ENCODE measurements around the gene ATRNL1. TPM values are rescaled to one million over a fixed set of nuclear protein-coding genes. Genes with fewer than 3 reads are reported as not detected.

ATRNL1 gene, protein sequence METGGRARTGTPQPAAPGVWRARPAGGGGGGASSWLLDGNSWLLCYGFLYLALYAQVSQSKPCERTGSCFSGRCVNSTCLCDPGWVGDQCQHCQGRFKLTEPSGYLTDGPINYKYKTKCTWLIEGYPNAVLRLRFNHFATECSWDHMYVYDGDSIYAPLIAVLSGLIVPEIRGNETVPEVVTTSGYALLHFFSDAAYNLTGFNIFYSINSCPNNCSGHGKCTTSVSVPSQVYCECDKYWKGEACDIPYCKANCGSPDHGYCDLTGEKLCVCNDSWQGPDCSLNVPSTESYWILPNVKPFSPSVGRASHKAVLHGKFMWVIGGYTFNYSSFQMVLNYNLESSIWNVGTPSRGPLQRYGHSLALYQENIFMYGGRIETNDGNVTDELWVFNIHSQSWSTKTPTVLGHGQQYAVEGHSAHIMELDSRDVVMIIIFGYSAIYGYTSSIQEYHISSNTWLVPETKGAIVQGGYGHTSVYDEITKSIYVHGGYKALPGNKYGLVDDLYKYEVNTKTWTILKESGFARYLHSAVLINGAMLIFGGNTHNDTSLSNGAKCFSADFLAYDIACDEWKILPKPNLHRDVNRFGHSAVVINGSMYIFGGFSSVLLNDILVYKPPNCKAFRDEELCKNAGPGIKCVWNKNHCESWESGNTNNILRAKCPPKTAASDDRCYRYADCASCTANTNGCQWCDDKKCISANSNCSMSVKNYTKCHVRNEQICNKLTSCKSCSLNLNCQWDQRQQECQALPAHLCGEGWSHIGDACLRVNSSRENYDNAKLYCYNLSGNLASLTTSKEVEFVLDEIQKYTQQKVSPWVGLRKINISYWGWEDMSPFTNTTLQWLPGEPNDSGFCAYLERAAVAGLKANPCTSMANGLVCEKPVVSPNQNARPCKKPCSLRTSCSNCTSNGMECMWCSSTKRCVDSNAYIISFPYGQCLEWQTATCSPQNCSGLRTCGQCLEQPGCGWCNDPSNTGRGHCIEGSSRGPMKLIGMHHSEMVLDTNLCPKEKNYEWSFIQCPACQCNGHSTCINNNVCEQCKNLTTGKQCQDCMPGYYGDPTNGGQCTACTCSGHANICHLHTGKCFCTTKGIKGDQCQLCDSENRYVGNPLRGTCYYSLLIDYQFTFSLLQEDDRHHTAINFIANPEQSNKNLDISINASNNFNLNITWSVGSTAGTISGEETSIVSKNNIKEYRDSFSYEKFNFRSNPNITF (N-terminal part only)
- total RNA-seq (2022) (not detected in 2 replicates), Bru-seq, nascent RNA (percentile 5 among the genes with signal in this experiment), BruChase-seq, experiment 1, labeled RNA remaining after a 2-hour chase (percentile 7 among the genes with signal in this experiment), BruChase-seq, experiment 2, labeled RNA remaining after a 6-hour chase (percentile 6 among the genes with signal in this experiment)
- long read RNA-seq: 0 reads

GRCh38 chr10:115093286-115093775 is at the start of gene ATRNL1:
ATRNL1 (plus strand) TSS chr10:115093365; CDS start chr10:115093751, 386 bp downstream.
- Histone ChIP-seq H3K9me3 (peaks cover under 1% of the 10 kb centered on the region; the same call in 1 of the 2 replicates), H3K4me1 (no peaks in the 10 kb centered on the region), H3K36me3 (ENCODE audit: control insufficient read depth, insufficient read depth, low read length) (no peaks in the 10 kb centered on the region), H3K27me3 (replicated peaks; ENCODE audit: control insufficient read depth, insufficient read depth, low read length) (peaks cover 1% of the 10 kb centered on the region), H3K4me3 (ENCODE audit: low read depth, low read length) (peak within 1 kb of the TSS; percentile 57)
- H3K36me3 Mint-ChIP-seq (ENCODE audit: insufficient read depth, unreplicated experiment): no peaks in the 10 kb centered on the region
- no TSS peak for BruUV-seq (replicated peaks)
- H3K9me3 Mint-ChIP-seq (ENCODE audit: unreplicated experiment): no peaks in the 10 kb centered on the region
- intact Hi-C loops (cut with micrococcal nuclease; ENCODE audit: unreplicated experiment): loop anchor here (10.0 kb wide), 1 partner anchor 219 kb away; no protein-coding TSS in a partner anchor
- peak in 1 of 2 experiments; percentile 41 for DNase-seq
- ChIA-PET CTCF (no interaction called here), POLR2A (no interaction called here)
- peaks cover 46% of the 10 kb centered on the region for H3K27me3 Mint-ChIP-seq (ENCODE audit: insufficient read depth, unreplicated experiment)
- H3K27ac Mint-ChIP-seq (ENCODE audit: unreplicated experiment): no peak within 1 kb of the TSS
- no peaks in the 10 kb centered on the region for H3K4me1 Mint-ChIP-seq (ENCODE audit: low read depth, unreplicated experiment)
- TF ChIP-seq CTCF (IDR thresholded peaks at IDR 0.05; ENCODE audit: insufficient read depth in 1 of 2, low read depth in 1 of 2, low read length in 1 of 2, severe bottlenecking in 1 of 2, unreplicated experiment in 1 of 2): no peak
- H3K4me3 Mint-ChIP-seq (ENCODE audit: unreplicated experiment): peak within 1 kb of the TSS; percentile 77

- Mint-ChIP-seq H3K4me3 (ENCODE audit: unreplicated experiment) (no peak overlapping the region), H3K9me3 (ENCODE audit: unreplicated experiment) (no peaks in the 10 kb centered on the region), H3K4me1 (ENCODE audit: low read depth, unreplicated experiment) (no peaks in the 10 kb centered on the region), H3K36me3 (ENCODE audit: insufficient read depth, unreplicated experiment) (no peaks in the 10 kb centered on the region), H3K27me3 (ENCODE audit: insufficient read depth, unreplicated experiment) (peaks cover 3% of the 10 kb centered on the region), H3K27ac (ENCODE audit: unreplicated experiment) (no peak overlapping the region)
- no peaks in the 10 kb centered on the region for H3K9me3 ChIP-seq
- POLR2A ChIA-PET: no interaction called here
- BruUV-seq (replicated peaks): no TSS peak
- no peaks in the 10 kb centered on the region for H3K36me3 ChIP-seq (ENCODE audit: control insufficient read depth, insufficient read depth, low read length)
- H3K27me3 ChIP-seq (replicated peaks; ENCODE audit: control insufficient read depth, insufficient read depth, low read length): no peaks in the 10 kb centered on the region
- H3K4me1 ChIP-seq: no peaks in the 10 kb centered on the region
- no peak for TF ChIP-seq CTCF (IDR thresholded peaks at IDR 0.05; ENCODE audit: insufficient read depth in 1 of 2, low read depth in 1 of 2, low read length in 1 of 2, severe bottlenecking in 1 of 2, unreplicated experiment in 1 of 2)
- no peak for DNase-seq
- CTCF ChIA-PET: no interaction called here
- H3K4me3 ChIP-seq (ENCODE audit: low read depth, low read length): no peak overlapping the region
- intact Hi-C loops (cut with micrococcal nuclease; ENCODE audit: unreplicated experiment): no loop called here
Measured at GRCh38 chr10:115043719-115044118, 49.4 kb upstream of the ATRNL1 start.

Data from Caco-2 (cell line).